Activated T-cell treated with anti-CD3 and anti-CD28 coated beads, Interleukin-2, amount 50 U/mL, for 72 hours (primary cell): Measurements from ENCODE around the gene OR56A5. TPM values are rescaled to one million over a fixed set of nuclear protein-coding genes. Genes with fewer than 3 reads are reported as not detected.

Source experiments
- ATAC-seq, 2 donors: fragments of 150-1000 bp; cut with Tn5 transposase; replicated peaks in 1 of 2; 2 replicates each; pipeline ENCODE4 v1.10.0; 2021; ENCODE audit warnings: moderate library complexity in 2 of 2, mild to moderate bottlenecking in 1 of 2
- DNase-seq, 2 donors: peaks; one replicate each; pipeline ENCODE4 v3.0.0; 2021 to 2022; ENCODE audit warnings: mixed read lengths in 1 of 2
- H3K27ac Mint-ChIP-seq: one replicate; pipeline ENCODE4 v1.8.0; 2022; ENCODE audit warnings: mild to moderate bottlenecking, moderate library complexity, mixed read lengths
- H3K27me3 Mint-ChIP-seq: one replicate; pipeline ENCODE4 v1.8.0; 2022; ENCODE audit warnings: low read depth, mixed read lengths
- H3K36me3 Mint-ChIP-seq, 2 donors: one replicate each; pipeline ENCODE4 v1.8.0; 2022; ENCODE audit warnings: mixed read lengths in 2 of 2, mild to moderate bottlenecking in 1 of 2; ENCODE audit not compliant: insufficient read depth in 2 of 2
- H3K4me1 Mint-ChIP-seq: one replicate; pipeline ENCODE4 v1.8.0; 2022; ENCODE audit warnings: low read depth, mixed read lengths
- H3K4me3 Mint-ChIP-seq, 2 donors: one replicate each; pipeline ENCODE4 v1.8.0; 2022; ENCODE audit warnings: mild to moderate bottlenecking in 2 of 2, mixed read lengths in 2 of 2, moderate library complexity in 2 of 2
- H3K9me3 Mint-ChIP-seq, 2 donors: one replicate each; pipeline ENCODE4 v1.8.0; 2022; ENCODE audit warnings: mixed read lengths in 2 of 2
- total RNA-seq, 2 donors: library from RNA; stranded (reverse); gene quantifications; one replicate each; pipeline ENCODE4 v1.2.3, GENCODE V29; 2022

Gene OR56A5
- total RNA-seq, 2 donors from 2014 or later = not detected

DNA sequence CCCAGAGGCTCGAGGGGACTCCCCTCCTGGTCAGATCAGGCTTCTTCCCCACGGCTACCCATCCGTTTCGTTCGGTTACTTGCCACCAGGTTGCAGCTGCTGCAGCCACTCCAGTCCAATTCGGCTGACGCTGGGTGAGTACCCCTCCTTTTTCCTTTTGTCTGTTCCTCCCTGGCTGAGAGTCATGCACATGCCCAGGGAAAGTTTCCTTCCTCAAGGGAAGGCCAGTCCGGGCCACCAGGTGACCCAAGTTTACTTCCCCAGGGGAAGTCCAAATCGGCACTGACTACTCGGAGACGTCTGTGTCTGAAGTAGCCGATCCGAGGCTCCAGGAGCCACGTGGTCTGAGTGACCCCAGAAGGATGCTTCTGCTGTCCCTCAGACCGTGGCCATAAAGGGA, 39.5 kb downstream of the OR56A5 start:
- ATAC-seq (no peak), DNase-seq (no peak)
- Mint-ChIP-seq H3K9me3 (peaks cover 7 to 10% of the 10 kb centered on the region in 2 donors), H3K27ac (no peak overlapping the region), H3K4me1 (no peaks in the 10 kb centered on the region), H3K36me3 (peaks cover 0 to 3% of the 10 kb centered on the region in 2 donors), H3K4me3 (no peak overlapping the region), H3K27me3 (no peaks in the 10 kb centered on the region)

DNA sequence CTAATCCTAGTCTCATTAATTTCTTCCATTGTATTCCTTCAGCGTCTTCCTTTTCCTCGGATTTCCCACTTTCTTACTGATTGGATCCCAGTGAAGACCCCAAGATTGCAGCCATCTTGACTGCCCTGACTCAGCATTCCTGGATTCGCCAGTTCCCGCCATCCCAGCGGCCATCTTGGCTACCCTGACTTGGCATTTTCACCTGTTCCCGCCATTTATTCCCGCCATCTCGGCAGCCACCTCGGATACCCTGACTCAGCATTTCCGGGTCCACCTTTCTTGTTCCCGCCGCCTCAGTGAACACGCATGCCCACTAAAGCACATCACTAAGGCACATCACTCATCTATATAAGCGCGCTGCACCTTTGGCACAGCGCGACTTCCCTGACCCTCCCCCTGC, 40.0 kb downstream of the OR56A5 start:
- no peaks in the 10 kb centered on the region for H3K27me3 Mint-ChIP-seq
- H3K9me3 Mint-ChIP-seq = peaks cover 7 to 10% of the 10 kb centered on the region in 2 donors
- ATAC-seq (no peak), DNase-seq (no peak)
- no peak overlapping the region for H3K27ac Mint-ChIP-seq
- no peaks in the 10 kb centered on the region for H3K4me1 Mint-ChIP-seq
- H3K4me3 Mint-ChIP-seq = no peak overlapping the region
- H3K36me3 Mint-ChIP-seq = peaks cover 0 to 3% of the 10 kb centered on the region in 2 donors

DNA sequence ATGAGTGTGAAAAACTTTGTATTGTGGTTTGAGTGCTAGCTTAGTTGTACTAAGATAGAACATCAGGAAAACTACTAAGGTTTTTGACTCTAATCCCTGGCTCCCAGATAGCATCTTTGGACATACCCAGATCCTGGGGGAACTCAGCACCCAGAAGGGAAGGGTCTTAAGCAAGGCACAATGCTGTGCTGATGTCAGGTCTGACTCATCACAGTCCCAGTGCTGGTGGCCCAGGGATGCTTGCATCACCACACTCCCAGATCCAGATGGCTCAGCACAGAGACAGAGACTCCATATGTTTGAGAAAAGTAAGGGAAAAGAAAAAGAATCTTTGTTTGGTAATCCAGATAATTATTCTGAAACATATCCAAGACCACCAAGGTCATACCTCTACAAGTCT, 44.5 kb downstream of the OR56A5 start:
- Mint-ChIP-seq H3K9me3 (peaks cover 7 to 8% of the 10 kb centered on the region in 2 donors), H3K27me3 (no peaks in the 10 kb centered on the region), H3K27ac (no peak overlapping the region), H3K36me3 (peaks cover 2 to 3% of the 10 kb centered on the region in 2 donors), H3K4me3 (no peak overlapping the region), H3K4me1 (no peaks in the 10 kb centered on the region)
- ATAC-seq = peak in 1 of 2 donors; percentile 10
- DNase-seq = no peak

DNA sequence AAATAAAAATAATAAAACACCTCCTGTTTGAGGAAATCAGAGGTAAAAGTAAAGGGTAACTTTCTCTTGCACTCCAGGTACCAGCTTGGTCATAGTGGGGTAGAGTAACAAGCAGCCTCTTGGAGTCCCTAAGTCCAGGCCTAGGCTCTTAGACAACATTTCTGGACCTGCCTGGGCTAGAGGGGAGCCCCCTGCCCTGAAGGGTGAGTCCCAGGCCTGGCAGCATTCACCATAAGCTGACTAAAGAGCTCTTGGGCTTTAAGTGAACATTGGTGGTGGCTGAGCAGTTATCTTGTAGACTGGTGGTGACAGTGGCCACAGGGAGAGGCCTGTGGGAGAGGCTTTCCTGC, 44.9 kb downstream of the OR56A5 start:
- Mint-ChIP-seq H3K4me3 (no peak overlapping the region), H3K27ac (no peak overlapping the region), H3K9me3 (peaks cover 6 to 12% of the 10 kb centered on the region in 2 donors), H3K4me1 (no peaks in the 10 kb centered on the region), H3K36me3 (peaks cover 0 to 2% of the 10 kb centered on the region in 2 donors), H3K27me3 (no peaks in the 10 kb centered on the region)
- DNase-seq (peak in 1 of 2 donors; percentile 6), ATAC-seq (peak; percentile 57 to 68)

DNA sequence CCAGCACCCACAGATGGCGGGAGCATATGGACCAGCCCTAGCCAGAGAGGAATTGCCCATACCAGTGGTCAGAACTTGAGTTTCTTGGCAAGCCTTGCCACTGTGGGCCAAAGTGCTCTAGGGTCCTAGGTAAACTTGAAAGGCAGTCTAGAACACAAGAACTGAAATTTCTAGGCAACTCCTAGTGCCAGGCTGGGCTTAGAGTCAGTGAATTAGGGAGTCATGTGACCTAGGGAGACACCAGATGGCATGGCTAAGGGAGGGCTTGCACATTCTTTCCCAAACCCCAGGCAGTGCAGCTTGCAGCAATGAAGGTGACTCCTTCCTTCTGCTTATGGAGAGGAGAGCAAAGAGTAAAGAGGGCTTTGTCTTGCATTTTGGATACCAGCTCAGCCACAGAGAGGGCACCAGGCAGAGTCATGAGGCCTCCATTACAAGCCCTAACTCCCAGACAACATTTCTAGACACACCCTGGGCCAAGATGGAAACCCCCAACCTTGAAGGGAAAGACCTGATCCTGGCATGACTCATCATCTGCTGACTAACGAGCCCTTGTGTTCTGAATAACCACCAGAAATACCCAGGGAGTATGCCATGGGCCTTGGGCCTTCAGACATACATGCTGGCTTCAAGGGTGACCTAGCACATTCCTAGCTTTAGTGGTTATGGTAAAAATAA, 45.4 kb downstream of the OR56A5 start:
- ATAC-seq (peak; percentile 94 to 97), DNase-seq (peak; percentile 56 to 59)
- Mint-ChIP-seq H3K9me3 (peaks cover 5 to 9% of the 10 kb centered on the region in 2 donors), H3K27me3 (no peaks in the 10 kb centered on the region), H3K27ac (no peak overlapping the region), H3K4me3 (no peak overlapping the region), H3K4me1 (no peaks in the 10 kb centered on the region), H3K36me3 (peaks cover 0 to 2% of the 10 kb centered on the region in 2 donors)

Other genes with a start within 250 kb of the OR56A5 start
- under 1 TPM; 0.24 to 0.56 TPM for gene OR56B1, start 232.0 kb downstream of the OR56A5 start, total RNA-seq
- 1 to 10 TPM; 1.4 to 2.4 TPM for gene OR52N4, start 214.3 kb downstream of the OR56A5 start, total RNA-seq
- gene OR52N5, start 185.1 kb downstream of the OR56A5 start, total RNA-seq = not detected
- under 1 TPM in 1 of 2 donors, not detected in 1; 0.23 TPM for gene OR52N1, start 177.2 kb downstream of the OR56A5 start, total RNA-seq
- gene OR52N2, start 159.6 kb downstream of the OR56A5 start, total RNA-seq = not detected
- gene OR52E6, start 126.6 kb downstream of the OR56A5 start, total RNA-seq = not detected
- not detected for gene OR52E8, start 110.8 kb downstream of the OR56A5 start, total RNA-seq
- not detected for gene OR52E4, start 87.9 kb downstream of the OR56A5 start, total RNA-seq
- not detected for gene OR52E5, start 75.3 kb downstream of the OR56A5 start, total RNA-seq
- not detected for gene OR56A3, start 26.2 kb downstream of the OR56A5 start, total RNA-seq
- gene OR52L1, start 18.5 kb upstream of the OR56A5 start, total RNA-seq = not detected
- gene OR56A4, start 38.5 kb upstream of the OR56A5 start, total RNA-seq = not detected
- gene OR56A1, start 62.3 kb upstream of the OR56A5 start, total RNA-seq = not detected
- gene OR56B4, start 139.2 kb upstream of the OR56A5 start, total RNA-seq = not detected
- gene OR52B2, start 201.8 kb upstream of the OR56A5 start, total RNA-seq = not detected
- gene OR52W1, start 230.7 kb upstream of the OR56A5 start, total RNA-seq = not detected
- not detected for gene C11orf42, start 237.1 kb upstream of the OR56A5 start, total RNA-seq